OCI-LY1 (cell line): ENCODE results near the gene TAF6.

ENCODE experiments used
- CTCF ChIP-seq: fragments of 200-600 bp; sonication (generic), shearing (Covaris generic); IDR thresholded peaks from 2 replicates; pipeline ENCODE4 v1.5.1; 2017; ENCODE audit warnings: mild to moderate bottlenecking, antibody characterized with exemption, low read length, moderate library complexity, mixed read lengths
- EZH2 ChIP-seq: fragments of 200-600 bp; sonication (generic), shearing (Covaris generic); IDR thresholded peaks from 2 replicates; pipeline ENCODE4 v1.8.0; 2017; ENCODE audit warnings: borderline replicate concordance, mixed run types, mild to moderate bottlenecking, antibody characterized with exemption, low read length, moderate library complexity, mixed read lengths

GRCh38 chr7:100107125-100107737 lies 11.9 kb downstream of the TAF6 start:
- no peak for TF ChIP-seq CTCF
- TF ChIP-seq EZH2: no peak
